Amniotic epithelial cell (primary cell): ENCODE measurements around the gene ZNF776.
"Not testable (repeated sequence)": the region's sequence is repeated elsewhere in the genome, so short reads cannot be mapped to it uniquely, and the experiment has no call there.

Source experiments
- DNase-seq: peaks from one replicate; pipeline ENCODE4 v3.0.0-alpha.2; 2010; ENCODE audit warnings: low read depth

The ZNF776 gene

GRCh38 chr19:57778336-57778735, 31.7 kb downstream of the ZNF776 start:
- no peak for DNase-seq

- DNase-seq, result no peak
Observed at GRCh38 chr19:57779220-57779845, 32.7 kb downstream of the ZNF776 start.

GRCh38 chr19:57786286-57786685, 39.7 kb downstream of the ZNF776 start:
- no peak for DNase-seq

DNA sequence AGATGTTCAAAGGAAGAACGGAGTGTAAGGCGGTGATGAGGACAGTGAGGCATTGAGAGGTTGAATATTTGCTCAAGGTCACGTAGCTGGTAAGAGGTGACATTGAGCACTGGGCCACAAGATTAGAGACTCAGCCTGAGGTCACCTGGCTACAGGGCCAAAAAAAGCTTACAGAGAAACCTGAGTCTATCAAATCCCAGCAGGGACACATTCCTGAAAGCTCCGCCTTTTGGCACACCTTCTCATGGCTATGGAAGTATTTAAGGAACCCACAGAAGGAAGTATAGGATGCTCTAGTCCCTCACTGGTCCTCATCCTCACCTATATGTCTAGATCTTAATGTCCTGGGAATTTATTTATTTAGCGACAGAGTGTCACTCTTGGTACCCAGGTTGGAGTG, 40.3 kb downstream of the ZNF776 start:
- DNase-seq, result no peak

- no peak for DNase-seq
Observed at GRCh38 chr19:57788114-57788692, 41.6 kb downstream of the ZNF776 start.

- no peak for DNase-seq
Observed at GRCh38 chr19:57789288-57789687, 42.7 kb downstream of the ZNF776 start.

GRCh38 chr19:57796580-57796979, 50.0 kb downstream of the ZNF776 start:
- not testable (repeated sequence) for DNase-seq

- DNase-seq, result no peak
Observed at GRCh38 chr19:57800696-57801095, 54.1 kb downstream of the ZNF776 start.

- DNase-seq, result no peak
Observed at GRCh38 chr19:57802269-57802668, 55.7 kb downstream of the ZNF776 start.

GRCh38 chr19:57803265-57803593, 56.6 kb downstream of the ZNF776 start:
- no peak for DNase-seq

DNA sequence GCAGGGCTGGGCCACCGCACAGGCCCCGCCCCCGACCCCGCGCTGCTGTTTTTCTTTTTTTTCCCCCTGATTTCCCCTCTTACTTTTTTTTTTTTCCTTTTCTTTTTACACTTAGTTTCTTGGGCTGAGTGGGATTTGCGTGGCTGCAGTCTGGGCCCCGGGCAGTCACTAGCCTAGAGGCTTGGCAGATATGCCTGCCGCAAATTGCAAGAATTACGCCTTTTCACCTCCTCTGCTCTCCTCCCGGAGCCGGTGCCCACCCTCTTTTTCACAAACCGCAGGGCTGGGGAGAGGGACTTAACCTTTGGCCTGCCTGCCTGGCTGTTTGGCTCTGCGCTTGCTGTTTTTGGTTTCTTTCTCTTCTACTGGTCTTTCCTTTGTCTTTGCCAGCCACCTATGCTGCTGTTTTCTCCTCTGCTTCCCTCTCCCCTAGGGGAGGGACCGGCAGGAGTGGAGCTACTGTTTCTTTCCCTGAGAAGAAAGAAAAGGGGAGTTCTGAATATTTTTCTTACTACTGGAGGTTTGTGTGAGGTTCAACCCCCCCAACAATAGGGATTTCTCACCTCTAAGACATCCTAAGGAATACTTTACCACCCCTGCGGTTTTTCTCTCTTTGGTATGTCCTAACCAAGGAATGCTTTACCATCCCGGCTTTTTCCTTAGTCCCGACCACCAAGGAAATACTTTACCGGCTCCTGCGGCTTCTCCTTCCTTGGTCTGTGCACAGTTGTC, 57.1 kb downstream of the ZNF776 start:
- peak; percentile 92 for DNase-seq

DNA sequence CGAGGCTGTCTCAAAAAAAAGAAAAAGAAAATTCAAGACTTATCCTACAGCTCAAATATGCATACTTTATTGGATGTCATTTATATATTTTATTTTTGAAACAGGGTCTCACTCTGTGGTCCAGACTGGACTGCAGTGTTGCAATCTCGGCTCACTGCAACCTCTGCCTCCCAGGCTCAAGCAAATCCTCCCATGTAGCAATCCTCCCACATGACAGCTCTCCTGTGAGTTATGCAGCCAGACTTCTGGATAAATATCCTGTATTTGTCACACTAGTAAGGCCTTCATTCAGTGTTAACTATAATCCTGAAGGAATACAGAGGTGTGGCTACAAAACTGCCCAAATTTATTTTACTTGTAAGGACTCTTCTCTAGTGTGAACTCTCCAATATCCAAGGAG, 60.9 kb downstream of the ZNF776 start:
- peak; percentile 91 for DNase-seq
